K562 (cell line): ENCODE data around the gene MYO3B. TPM values are rescaled to one million over a fixed set of nuclear protein-coding genes. Genes with fewer than 3 reads are reported as not detected.

Experiments used
- ATAC-seq: fragments of 200-7000 bp; cut with Tn5 transposase; 3 replicates; pipeline ENCODE4 v1.9.1; 2020; ENCODE audit warnings: moderate library complexity
- BruUV-seq: library from RNA; stranded (reverse); fragments of 400-500 nt; replicated peaks from 2 replicates; lab custom pipeline; 2021; lab: Mats Ljungman, UMichigan
- CTCF ChIA-PET: fragments of 300-600 bp; formaldehyde crosslinking; extraction: SDS; loops from one replicate; lab custom pipeline; 2021; ENCODE audit warnings: low intra/inter-chr PET ratio; lab: Yijun Ruan, JAX
- POLR2A ChIA-PET: fragments of 300-600, 350-650 bp; sonication (Branson Sonifier 250); formaldehyde crosslinking; extraction: SDS; loops from one replicate; lab custom pipeline; 2021; ENCODE audit warnings: antibody characterized with exemption, inconsistent platforms; lab: Yijun Ruan, JAX
- DNase-seq, 4 experiments: peaks; one replicate each; pipeline versions ENCODE4 v3.0.0 to v3.0.0-alpha.2; 2011 to 2018; ENCODE audit warnings: low spot score in 3 of 4, mixed read lengths in 3 of 4; ENCODE audit errors: extremely low read depth in 1 of 4
- FAIRE-seq: peaks from 2 replicates; lab custom pipeline; 2011; peaks lifted over from hg19 to GRCh38; lab: Jason Lieb, UNC
- H2AFZ ChIP-seq: 2 replicates; pipeline ENCODE4 v1.6.0; 2011; ENCODE audit warnings: low read depth, low read length, control low read depth, inconsistent platforms
- H3K27ac ChIP-seq: fragments of 200-600 bp; 3 replicates; pipeline ENCODE4 v1.8.0; 2011; ENCODE audit warnings: low read depth, mild to moderate bottlenecking, control low read depth, inconsistent platforms, low read length, moderate library complexity, mixed read lengths; ENCODE audit errors: extremely low read depth
- H3K27me3 ChIP-seq, 2 experiments: fragments of 300-600 bp in 1 of 2; 2 replicates in 1 of 2; 3 replicates in 1 of 2; pipeline versions ENCODE4 v1.6.0 to v1.8.0; 2011; ENCODE audit warnings: inconsistent platforms in 2 of 2, low read length in 2 of 2, mild to moderate bottlenecking in 1 of 2, mixed read lengths in 1 of 2, moderate library complexity in 1 of 2; ENCODE audit not compliant: control insufficient read depth in 2 of 2, insufficient read depth in 2 of 2
- H3K36me3 ChIP-seq: fragments of 300-600 bp; 3 replicates; pipeline ENCODE4 v1.8.0; 2011; ENCODE audit warnings: mild to moderate bottlenecking, low read length, inconsistent platforms; ENCODE audit not compliant: control insufficient read depth, insufficient read depth
- H3K4me1 ChIP-seq, 2 experiments: fragments of 200-600 bp in 1 of 2; replicated peaks in 1 of 2; 2 replicates in 1 of 2; 3 replicates in 1 of 2; pipeline versions ENCODE4 v1.5.1 to v1.8.0; 2011; ENCODE audit warnings: inconsistent platforms in 2 of 2, low read length in 2 of 2, mild to moderate bottlenecking in 1 of 2, mixed read lengths in 1 of 2, moderate library complexity in 1 of 2; ENCODE audit not compliant: control insufficient read depth in 2 of 2, insufficient read depth in 2 of 2
- H3K4me2 ChIP-seq: 2 replicates; pipeline ENCODE4 v1.6.1; 2011; ENCODE audit warnings: low read length, control low read depth, inconsistent platforms, mixed read lengths; ENCODE audit not compliant: insufficient read depth
- H3K4me3 ChIP-seq: fragments of 200-600 bp; sonication (generic), shearing (Covaris generic); 2 replicates; pipeline ENCODE4 v1.5.1; 2016; ENCODE audit warnings: control low read depth, inconsistent platforms
- H3K79me2 ChIP-seq: fragments of 200-600 bp; 3 replicates; pipeline ENCODE4 v1.8.0; 2011; ENCODE audit warnings: low read length, inconsistent platforms; ENCODE audit not compliant: control insufficient read depth, insufficient read depth
- H3K9ac ChIP-seq, 2 experiments: 2 replicates each; pipeline versions ENCODE4 v1.6.0 to v1.6.1; 2011; ENCODE audit warnings: low read depth in 2 of 2, low read length in 2 of 2, control low read depth in 1 of 2, inconsistent platforms in 1 of 2, mild to moderate bottlenecking in 1 of 2, mixed read lengths in 1 of 2; ENCODE audit not compliant: insufficient read depth in 1 of 2
- H3K9me1 ChIP-seq: one replicate; pipeline ENCODE4 v1.6.0; 2011; ENCODE audit warnings: inconsistent platforms, mild to moderate bottlenecking, low read length, moderate library complexity; ENCODE audit not compliant: control insufficient read depth, insufficient read depth
- H3K9me3 ChIP-seq: replicated peaks from 2 replicates; pipeline ENCODE4 v1.5.1; 2011; ENCODE audit warnings: low read depth, low read length, inconsistent platforms; ENCODE audit not compliant: control insufficient read depth, insufficient read depth
- H4K20me1 ChIP-seq: replicated peaks from 2 replicates; pipeline ENCODE4 v1.6.1; 2011; ENCODE audit warnings: low read length, inconsistent platforms, mixed read lengths; ENCODE audit not compliant: control insufficient read depth, insufficient read depth
- FOXP1 ChIP-seq: sonication (generic); formaldehyde crosslinking; IDR thresholded peaks from 2 replicates; pipeline ENCODE4 v1.8.0; 2022; ENCODE audit warnings: mild to moderate bottlenecking, missing genetic modification reagents
- NFE2L1 ChIP-seq: fragments of 450-650 bp; IDR thresholded peaks from 2 replicates; pipeline ENCODE4 v1.6.1; 2016; ENCODE audit warnings: missing genetic modification characterization, low read depth, mild to moderate bottlenecking, missing compliant biosample characterization, moderate library complexity, borderline replicate concordance
- NONO ChIP-seq, 2 experiments: fragments of 200-400 bp in 1 of 2; fragments of 450-650 bp in 1 of 2; formaldehyde crosslinking in 1 of 2; IDR thresholded peaks; 2 replicates each; pipeline ENCODE4 v1.6.1; 2017; ENCODE audit warnings: low read depth in 2 of 2, mild to moderate bottlenecking in 2 of 2, moderate library complexity in 2 of 2, low read length in 1 of 2
- REST ChIP-seq, 2 experiments: fragments of 450-650 bp; formaldehyde crosslinking in 1 of 2; IDR thresholded peaks; 2 replicates each; pipeline versions ENCODE4 v1.4.0 to v1.6.1; 2014 to 2020; ENCODE audit warnings: mild to moderate bottlenecking in 2 of 2, borderline replicate concordance in 1 of 2, low read depth in 1 of 2
- SREBF1 ChIP-seq: fragments of 150-350 bp; IDR thresholded peaks from 2 replicates; pipeline ENCODE4 v1.6.1; 2014; ENCODE audit warnings: antibody characterized with exemption, low read depth, low read length, borderline replicate concordance
- ZBED1 ChIP-seq: IDR thresholded peaks from 2 replicates; pipeline ENCODE4 v1.6.1; 2014
- ZNF124 ChIP-seq: sonication (generic); formaldehyde crosslinking; IDR thresholded peaks from 2 replicates; pipeline ENCODE4 v1.8.1; 2022; ENCODE audit warnings: missing genetic modification reagents
- ZNF311 ChIP-seq: fragments of 250-450 bp; sonication (Bioruptor Pico); IDR thresholded peaks from 2 replicates; pipeline ENCODE4 v1.4.0; 2020; ENCODE audit warnings: mild to moderate bottlenecking, moderate library complexity
- ZNF780A ChIP-seq: fragments of 250-450 bp; sonication (Bioruptor Pico); IDR thresholded peaks from 2 replicates; pipeline ENCODE4 v1.5.0; 2021; ENCODE audit warnings: mild to moderate bottlenecking
- WGBS: fragments of 100-300 bp; shearing (Covaris generic); methylation state at CpG from one replicate; pipeline ENCODE4 v1.1.6; 2016; ENCODE audit warnings: low coverage, mixed read lengths; ENCODE audit not compliant: insufficient coverage; ENCODE audit errors: missing lambda C conversion rate; 5-methylcytosine and 5-hydroxymethylcytosine counted together
- in situ Hi-C: fragments of 300-500 bp; cut with MboI; formaldehyde crosslinking; loops from 4 replicates; pipeline ENCODE4 v1.15.0; 2018; ENCODE audit warnings: inconsistent platforms, mixed read lengths
- intact Hi-C: fragments of 100-400 bp; cut with micrococcal nuclease; formaldehyde crosslinking; loops from 2 replicates; pipeline ENCODE4 v1.14.2; 2022
- polyA plus RNA-seq, 8 experiments: library from polyadenylated mRNA; depleted of rRNA in 4 of 8; stranded (reverse) in 5 of 8; unstranded in 3 of 8; fragments of >200 nt; fragmentation: Nextera tagmentation in 2 of 8; fragmentation: Illumina TruSeq in 1 of 8; extraction: Ambion mirVana in 2 of 8; extraction: Trizol in 1 of 8; gene quantifications; 2 replicates each; pipeline versions ENCODE4 v1.2.1 to v1.2.3, GENCODE V29; 2011 to 2014; ENCODE audit warnings: inconsistent platforms in 1 of 8, missing spikeins in 1 of 8
- total RNA-seq, 7 experiments: library from RNA; depleted of rRNA in 6 of 7; stranded (reverse); fragments of >200 nt in 6 of 7; fragmentation: Illumina TruSeq in 2 of 7; extraction: Trizol in 2 of 7; gene quantifications; 2 replicates each; pipeline versions ENCODE4 v1.2.1 to v1.2.3, GENCODE V29; 2011 to 2021; ENCODE audit warnings: low replicate concordance in 1 of 7
- TF ChIP-seq, protein P1 (sequence below): fragments of 200-400 bp; formaldehyde crosslinking; IDR thresholded peaks from 2 replicates; pipeline ENCODE4 v1.6.1; 2017; ENCODE audit warnings: mild to moderate bottlenecking, low read depth, low read length, moderate library complexity

MYO3B gene
- total and polyA plus RNA-seq, 9 of the 15 experiments (the other 6 are each of a cell fraction or from before 2014, with no cell fraction given), result 2.7 to 6.5 (median 3.6) TPM

DNA sequence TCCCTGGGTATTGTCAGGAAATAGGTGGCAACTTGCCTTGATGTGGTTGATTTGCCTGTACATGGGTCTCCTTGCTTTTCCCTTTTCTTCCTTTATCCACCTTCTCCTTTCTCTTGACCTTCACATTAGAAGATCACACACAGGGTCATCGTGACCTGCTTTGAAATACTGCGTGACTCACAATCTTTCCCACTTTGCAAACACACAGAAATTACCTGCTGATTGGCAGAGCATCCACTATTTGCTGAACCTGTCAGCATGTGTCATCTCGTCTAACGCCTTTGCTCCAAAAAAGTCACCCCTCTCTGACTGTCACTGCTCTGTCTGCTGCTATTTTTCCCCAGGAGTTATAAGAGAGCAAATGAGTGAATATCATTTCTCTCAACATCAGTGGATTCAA, 60.8 kb downstream of the MYO3B start:
- H3K9me3 ChIP-seq, result no peaks in the 10 kb centered on the region
- H3K4me2 ChIP-seq, result no peak overlapping the region
- ChIA-PET POLR2A (no interaction called here), CTCF (no interaction called here)
- ATAC-seq, result no peak
- H3K9ac ChIP-seq, result no peak overlapping the region
- FAIRE-seq, result no peak
- no peaks in the 10 kb centered on the region for H3K9me1 ChIP-seq
- H3K27ac ChIP-seq, result no peak overlapping the region
- no peaks in the 10 kb centered on the region for H4K20me1 ChIP-seq
- no peak overlapping the region for H2AFZ ChIP-seq
- no peak for DNase-seq
- H3K79me2 ChIP-seq, result no peaks in the 10 kb centered on the region
- peaks cover 1 to 68% of the 10 kb centered on the region in 2 experiments; a peak in 4 of 5 replicates for H3K4me1 ChIP-seq
- no peaks in the 10 kb centered on the region for H3K36me3 ChIP-seq
- in situ Hi-C loops, result loop anchor here (5.0 to 10.0 kb wide), 4 partner anchors 84 to 574 kb away; no protein-coding TSS in a partner anchor
- intact Hi-C loops, result loop anchor here (5.0 kb wide), 2 partner anchors 64 to 634 kb away; no protein-coding TSS in a partner anchor
- H3K4me3 ChIP-seq, result no peak overlapping the region
- BruUV-seq, result no TSS peak
- no peaks in the 10 kb centered on the region for H3K27me3 ChIP-seq
- 47% methylated on average over 4 of the region's 4 CpGs for WGBS
- no peak for TF ChIP-seq NFE2L1 (tag)
- TF ChIP-seq SREBF1, result no peak
- no peak for TF ChIP-seq ZNF311 (CRISPR knock-in tag)
- TF ChIP-seq, protein P1, sequence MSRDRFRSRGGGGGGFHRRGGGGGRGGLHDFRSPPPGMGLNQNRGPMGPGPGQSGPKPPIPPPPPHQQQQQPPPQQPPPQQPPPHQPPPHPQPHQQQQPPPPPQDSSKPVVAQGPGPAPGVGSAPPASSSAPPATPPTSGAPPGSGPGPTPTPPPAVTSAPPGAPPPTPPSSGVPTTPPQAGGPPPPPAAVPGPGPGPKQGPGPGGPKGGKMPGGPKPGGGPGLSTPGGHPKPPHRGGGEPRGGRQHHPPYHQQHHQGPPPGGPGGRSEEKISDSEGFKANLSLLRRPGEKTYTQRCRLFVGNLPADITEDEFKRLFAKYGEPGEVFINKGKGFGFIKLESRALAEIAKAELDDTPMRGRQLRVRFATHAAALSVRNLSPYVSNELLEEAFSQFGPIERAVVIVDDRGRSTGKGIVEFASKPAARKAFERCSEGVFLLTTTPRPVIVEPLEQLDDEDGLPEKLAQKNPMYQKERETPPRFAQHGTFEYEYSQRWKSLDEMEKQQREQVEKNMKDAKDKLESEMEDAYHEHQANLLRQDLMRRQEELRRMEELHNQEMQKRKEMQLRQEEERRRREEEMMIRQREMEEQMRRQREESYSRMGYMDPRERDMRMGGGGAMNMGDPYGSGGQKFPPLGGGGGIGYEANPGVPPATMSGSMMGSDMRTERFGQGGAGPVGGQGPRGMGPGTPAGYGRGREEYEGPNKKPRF, result no peak
- TF ChIP-seq FOXP1, result no peak
- no peak for TF ChIP-seq ZNF124 (CRISPR knock-in tag)
- no peak for TF ChIP-seq ZBED1
- no peak for TF ChIP-seq NONO (IDR thresholded peaks at IDR 0.05; ENCODE audit: low read depth in 2 of 2, low read length in 1 of 2)
- TF ChIP-seq ZNF780A (CRISPR knock-in tag), result no peak
- TF ChIP-seq REST (IDR thresholded peaks at IDR 0.05; ENCODE audit: borderline replicate concordance), result no peak
- TF ChIP-seq REST (CRISPR knock-in tag; IDR thresholded peaks at IDR 0.05; ENCODE audit: low read depth), result no peak
